H9 (cell line): ENCODE data around the gene COL23A1. TPM values are rescaled to one million over a fixed set of nuclear protein-coding genes. Genes with fewer than 3 reads are reported as not detected.

ENCODE experiments used
- DNase-seq: peaks from one replicate; pipeline ENCODE4 v3.0.0-alpha.2; 2017
- H2AFZ ChIP-seq: one replicate; pipeline ENCODE4 v1.6.1; 2013; ENCODE audit warnings: mild to moderate bottlenecking, low read length, control low read depth, moderate library complexity
- H2AK5ac ChIP-seq: 2 replicates; pipeline ENCODE4 v1.6.1; 2013; ENCODE audit warnings: low read length, control low read depth, mixed read lengths; ENCODE audit not compliant: insufficient read length
- H2BK120ac ChIP-seq: one replicate; pipeline ENCODE4 v1.6.1; 2013; ENCODE audit warnings: low read depth, mild to moderate bottlenecking, low read length, control low read depth, inconsistent platforms; ENCODE audit not compliant: poor library complexity, severe bottlenecking
- H2BK12ac ChIP-seq: 2 replicates; pipeline ENCODE4 v1.6.1; 2013; ENCODE audit warnings: low read length, control low read depth, mixed read lengths, low read depth; ENCODE audit not compliant: insufficient read length
- H2BK15ac ChIP-seq: 2 replicates; pipeline ENCODE4 v1.6.1; 2013; ENCODE audit warnings: low read depth, low read length, control low read depth
- H2BK20ac ChIP-seq: one replicate; pipeline ENCODE4 v1.6.1; 2013; ENCODE audit warnings: low read depth, mild to moderate bottlenecking, low read length, control low read depth, inconsistent platforms; ENCODE audit not compliant: poor library complexity, severe bottlenecking
- H2BK5ac ChIP-seq: 2 replicates; pipeline ENCODE4 v1.6.1; 2013; ENCODE audit warnings: low read length, control low read depth, mixed read lengths; ENCODE audit not compliant: insufficient read length
- H3K14ac ChIP-seq: 2 replicates; pipeline ENCODE4 v1.6.1; 2013; ENCODE audit warnings: low read length, control low read depth; ENCODE audit not compliant: insufficient read depth
- H3K18ac ChIP-seq: 2 replicates; pipeline ENCODE4 v1.6.1; 2013; ENCODE audit warnings: low read depth, mild to moderate bottlenecking, mixed read lengths, low read length, control low read depth; ENCODE audit not compliant: insufficient read length
- H3K23ac ChIP-seq: 2 replicates; pipeline ENCODE4 v1.6.1; 2013; ENCODE audit warnings: low read length, control low read depth, mixed read lengths, low read depth; ENCODE audit not compliant: insufficient read length
- H3K23me2 ChIP-seq: 2 replicates; pipeline ENCODE4 v1.6.1; 2013; ENCODE audit warnings: low read depth, mild to moderate bottlenecking, mixed read lengths, low read length, control low read depth; ENCODE audit not compliant: insufficient read length, poor library complexity, severe bottlenecking
- H3K27ac ChIP-seq: 2 replicates; pipeline ENCODE4 v1.5.1; 2013; ENCODE audit warnings: low read length, control low read depth, mixed read lengths, low read depth; ENCODE audit not compliant: insufficient read length
- H3K27me3 ChIP-seq: 2 replicates; pipeline ENCODE4 v1.6.1; 2013; ENCODE audit warnings: low read length, control low read depth, inconsistent platforms; ENCODE audit not compliant: insufficient read depth
- H3K4ac ChIP-seq: 2 replicates; pipeline ENCODE4 v1.6.1; 2013; ENCODE audit warnings: low read depth, mild to moderate bottlenecking, control low read depth, inconsistent platforms, low read length, moderate library complexity
- H3K4me1 ChIP-seq: 2 replicates; pipeline ENCODE4 v1.6.1; 2013; ENCODE audit warnings: low read length, control low read depth, inconsistent platforms; ENCODE audit not compliant: insufficient read depth
- H3K4me2 ChIP-seq: 2 replicates; pipeline ENCODE4 v1.6.1; 2013; ENCODE audit warnings: low read length, control low read depth, mixed read lengths; ENCODE audit not compliant: insufficient read length, insufficient read depth
- H3K56ac ChIP-seq: 2 replicates; pipeline ENCODE4 v1.6.1; 2013; ENCODE audit warnings: low read depth, mild to moderate bottlenecking, mixed read lengths, low read length, control low read depth; ENCODE audit not compliant: insufficient read length
- H3K79me1 ChIP-seq: 2 replicates; pipeline ENCODE4 v1.6.1; 2013; ENCODE audit warnings: low read depth, mild to moderate bottlenecking, moderate library complexity, low read length, control low read depth, inconsistent platforms; ENCODE audit not compliant: insufficient read depth, poor library complexity, severe bottlenecking
- H3K79me2 ChIP-seq: 2 replicates; pipeline ENCODE4 v1.6.1; 2013; ENCODE audit warnings: low read length, control low read depth, inconsistent platforms; ENCODE audit not compliant: insufficient read depth
- H3K9ac ChIP-seq: 2 replicates; pipeline ENCODE4 v1.6.1; 2013; ENCODE audit warnings: low read length, control low read depth, mixed read lengths; ENCODE audit not compliant: insufficient read length; ENCODE audit errors: extremely low read depth
- H3K9me3 ChIP-seq: one replicate; pipeline ENCODE4 v1.6.1; 2013; ENCODE audit warnings: low read depth, low read length, inconsistent platforms; ENCODE audit not compliant: control insufficient read depth
- H3T11ph ChIP-seq: one replicate; pipeline ENCODE4 v1.6.1; 2013; ENCODE audit warnings: mild to moderate bottlenecking, low read length, control low read depth, inconsistent platforms
- H4K20me1 ChIP-seq: one replicate; pipeline ENCODE4 v1.6.1; 2013; ENCODE audit not compliant: control insufficient read depth, insufficient read length, insufficient read depth
- H4K5ac ChIP-seq: 2 replicates; pipeline ENCODE4 v1.6.1; 2013; ENCODE audit warnings: low read depth, mild to moderate bottlenecking, mixed read lengths, low read length, control low read depth; ENCODE audit not compliant: insufficient read length
- H4K8ac ChIP-seq: replicated peaks from 2 replicates; pipeline ENCODE4 v1.6.1; 2013; ENCODE audit warnings: low read length, control low read depth, mixed read lengths, low read depth; ENCODE audit not compliant: insufficient read length
- H4K91ac ChIP-seq: 2 replicates; pipeline ENCODE4 v1.6.1; 2013; ENCODE audit warnings: low read depth, mild to moderate bottlenecking, moderate library complexity, mixed read lengths, low read length, control low read depth; ENCODE audit not compliant: insufficient read length
- H3K27ac Mint-ChIP-seq, 3 experiments: 2 replicates in 2 of 3; 3 replicates in 1 of 3; pipeline ENCODE4 v1.8.0; 2020 to 2021; ENCODE audit warnings: mixed read lengths in 3 of 3, mild to moderate bottlenecking in 1 of 3, moderate library complexity in 1 of 3
- H3K27me3 Mint-ChIP-seq: 2 replicates; pipeline ENCODE4 v1.8.0; 2021; ENCODE audit warnings: low read depth, mild to moderate bottlenecking, moderate library complexity, mixed read lengths
- H3K36me3 Mint-ChIP-seq, 3 experiments: 2 replicates in 2 of 3; 3 replicates in 1 of 3; pipeline ENCODE4 v1.8.0; 2020 to 2021; ENCODE audit warnings: low read depth in 3 of 3, mixed read lengths in 3 of 3; ENCODE audit not compliant: insufficient read depth in 1 of 3
- H3K4me1 Mint-ChIP-seq, 2 experiments: 2 replicates each; pipeline ENCODE4 v1.8.0; 2020; ENCODE audit warnings: mixed read lengths in 2 of 2
- H3K4me3 Mint-ChIP-seq, 2 experiments: 2 replicates in 1 of 2; 3 replicates in 1 of 2; pipeline ENCODE4 v1.8.0; 2020 to 2021; ENCODE audit warnings: mild to moderate bottlenecking in 2 of 2, mixed read lengths in 2 of 2, moderate library complexity in 1 of 2
- H3K9me3 Mint-ChIP-seq, 2 experiments: 2 replicates in 1 of 2; 3 replicates in 1 of 2; pipeline ENCODE4 v1.8.0; 2020; ENCODE audit warnings: mild to moderate bottlenecking in 2 of 2, mixed read lengths in 2 of 2, moderate library complexity in 1 of 2
- WGBS: extraction: QIAGEN DNeasy Blood & Tissue Kit; methylation state at CpG from one replicate; pipeline ENCODE4 v1.1.7; 2013; ENCODE audit warnings: missing lambda C conversion rate, low lambda C conversion rate, mixed read lengths; ENCODE audit not compliant: insufficient read length; ENCODE audit errors: extremely low coverage; 5-methylcytosine and 5-hydroxymethylcytosine counted together
- total RNA-seq: library from RNA; stranded (reverse); gene quantifications from 2 replicates; pipeline ENCODE4 v1.2.1, GENCODE V29; 2021
- TF ChIP-seq, protein P1 (sequence below): fragments of 200-600 bp; sonication (generic); conservative IDR thresholded peaks from 3 replicates; pipeline ENCODE4 v1.8.0; 2021; ENCODE audit warnings: antibody characterized with exemption, mild to moderate bottlenecking

COL23A1 gene
- total RNA-seq, 1 experiment from 2014 or later, result 2.6 TPM

GRCh38 chr5:178323961-178324360 lies 266.2 kb downstream of the COL23A1 start:
- H3K9ac ChIP-seq, result no peak overlapping the region

More at GRCh38 chr5:178323961-178324360, 266.2 kb downstream of the COL23A1 start:
- TF ChIP-seq, protein P1, sequence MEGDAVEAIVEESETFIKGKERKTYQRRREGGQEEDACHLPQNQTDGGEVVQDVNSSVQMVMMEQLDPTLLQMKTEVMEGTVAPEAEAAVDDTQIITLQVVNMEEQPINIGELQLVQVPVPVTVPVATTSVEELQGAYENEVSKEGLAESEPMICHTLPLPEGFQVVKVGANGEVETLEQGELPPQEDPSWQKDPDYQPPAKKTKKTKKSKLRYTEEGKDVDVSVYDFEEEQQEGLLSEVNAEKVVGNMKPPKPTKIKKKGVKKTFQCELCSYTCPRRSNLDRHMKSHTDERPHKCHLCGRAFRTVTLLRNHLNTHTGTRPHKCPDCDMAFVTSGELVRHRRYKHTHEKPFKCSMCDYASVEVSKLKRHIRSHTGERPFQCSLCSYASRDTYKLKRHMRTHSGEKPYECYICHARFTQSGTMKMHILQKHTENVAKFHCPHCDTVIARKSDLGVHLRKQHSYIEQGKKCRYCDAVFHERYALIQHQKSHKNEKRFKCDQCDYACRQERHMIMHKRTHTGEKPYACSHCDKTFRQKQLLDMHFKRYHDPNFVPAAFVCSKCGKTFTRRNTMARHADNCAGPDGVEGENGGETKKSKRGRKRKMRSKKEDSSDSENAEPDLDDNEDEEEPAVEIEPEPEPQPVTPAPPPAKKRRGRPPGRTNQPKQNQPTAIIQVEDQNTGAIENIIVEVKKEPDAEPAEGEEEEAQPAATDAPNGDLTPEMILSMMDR, result no peak
- Histone ChIP-seq H3K56ac (no peak overlapping the region), H3T11ph (no peak overlapping the region), H3K18ac (no peak overlapping the region), H4K20me1 (no peaks in the 10 kb centered on the region), H3K4ac (no peak overlapping the region), H3K79me1 (no peaks in the 10 kb centered on the region), H3K4me2 (no peak overlapping the region), H2BK5ac (no peak overlapping the region), H2AK5ac (no peak overlapping the region), H3K27ac (no peak overlapping the region), H3K23ac (no peak overlapping the region), H2BK120ac (no peak overlapping the region), H2AFZ (no peak overlapping the region), H3K23me2 (no peaks in the 10 kb centered on the region), H4K8ac (no peak overlapping the region), H2BK12ac (no peak overlapping the region), H3K14ac (no peak overlapping the region), H2BK15ac (no peak overlapping the region), H3K9me3 (no peaks in the 10 kb centered on the region), H3K79me2 (no peaks in the 10 kb centered on the region), H4K5ac (no peak overlapping the region), H2BK20ac (no peak overlapping the region), H3K27me3 (no peaks in the 10 kb centered on the region), H3K4me1 (no peaks in the 10 kb centered on the region), H4K91ac (no peak overlapping the region)
- WGBS, result no CpG with 5 or more reads among the region's 7 CpGs
- H3K27me3 Mint-ChIP-seq, result peaks cover 5% of the 10 kb centered on the region
- peaks cover 16 to 25% of the 10 kb centered on the region in 2 experiments for H3K4me1 Mint-ChIP-seq
- DNase-seq, result no peak
- no peaks in the 10 kb centered on the region for H3K9me3 Mint-ChIP-seq
- H3K27ac Mint-ChIP-seq, result peak overlapping the region in 1 of 3 experiments; percentile 67; a peak in 1 of 7 replicates
- H3K4me3 Mint-ChIP-seq, result no peak overlapping the region
- no peaks in the 10 kb centered on the region; a peak in 1 of 7 replicates for H3K36me3 Mint-ChIP-seq
